ENCODE measurements around the gene SLC6A5. TPM values are rescaled to one million over a fixed set of nuclear protein-coding genes. Genes with fewer than 3 reads are reported as not detected.

The SLC6A5 gene
- total and polyA plus RNA-seq, 2 donors (not counting 3 experiments of a cell fraction or from before 2014, with no cell fraction given) = not detected

- Histone ChIP-seq H3K79me2 (ENCODE audit: control insufficient read depth, insufficient read depth, low read length) (no peaks in the 10 kb centered on the region), H3K27me3 (ENCODE audit: control insufficient read depth in 2 of 2, insufficient read depth in 2 of 2, low read length in 2 of 2) (no peaks in the 10 kb centered on the region), H3K4me2 (ENCODE audit: insufficient read depth, low read length) (no peak overlapping the region), H3K9me3 (replicated peaks; ENCODE audit: control insufficient read depth, insufficient read depth, low read length) (no peaks in the 10 kb centered on the region), H2AFZ (ENCODE audit: low read depth, low read length) (no peak overlapping the region), H3K27ac (ENCODE audit: insufficient read depth, low read depth, low read length) (no peak overlapping the region), H3K4me1 (ENCODE audit: control insufficient read depth, extremely low read depth, insufficient read depth, low read length) (no peaks in the 10 kb centered on the region), H3K36me3 (ENCODE audit: control insufficient read depth in 2 of 2, extremely low read depth in 1 of 2, insufficient read depth in 2 of 2, low read length in 2 of 2) (no peaks in the 10 kb centered on the region), H3K9ac (replicated peaks; ENCODE audit: extremely low read depth, insufficient read depth, low read length) (no peak overlapping the region), H4K20me1 (replicated peaks; ENCODE audit: control insufficient read depth, extremely low read depth, insufficient read depth, low read length) (no peaks in the 10 kb centered on the region), H3K9me1 (replicated peaks; ENCODE audit: control insufficient read depth, extremely low read depth, insufficient read depth, low read length) (no peaks in the 10 kb centered on the region), H3K4me3 (replicated peaks in 1 of 3; ENCODE audit: insufficient read depth in 1 of 3, low read depth in 1 of 3, low read length in 3 of 3) (no peak overlapping the region)
- FAIRE-seq (no peak), DNase-seq (ENCODE audit: low read depth, low spot score) (no peak)
- CTCF ChIA-PET = no interaction called here
- no TSS peak for BruUV-seq (replicated peaks)
- dilution Hi-C loops (cut with MboI; ENCODE audit: extremely low pct_ligation_motif_present, low sequenced_read_pairs) = no loop called here
- POLR2A ChIA-PET = no interaction called here
- TF ChIP-seq EZH2 (IDR thresholded peaks at IDR 0.05; ENCODE audit: borderline replicate concordance, low read depth, low read length, severe bottlenecking) (no peak), MYC (IDR thresholded peaks at IDR 0.05; ENCODE audit: low read depth, low read length) (no peak), MAX (IDR thresholded peaks at IDR 0.05; ENCODE audit: insufficient read depth, insufficient read length) (no peak), CTCF (IDR thresholded peaks at IDR 0.05; ENCODE audit: extremely low read depth in 1 of 2, insufficient read depth in 1 of 2, low read depth in 1 of 2, low read length in 2 of 2) (no peak), POLR2AphosphoS5 (IDR thresholded peaks at IDR 0.05; ENCODE audit: insufficient read depth, low read depth, low read length) (no peak), GATA2 (IDR thresholded peaks at IDR 0.05; ENCODE audit: insufficient read depth, insufficient read length, low read depth, low read length) (no peak), FOS (IDR thresholded peaks at IDR 0.05; ENCODE audit: borderline replicate concordance, insufficient read depth, low read length) (no peak), POLR2A (IDR thresholded peaks at IDR 0.05; ENCODE audit: low read depth, low read length) (no peak), JUN (IDR thresholded peaks at IDR 0.05; ENCODE audit: borderline replicate concordance, insufficient read depth, insufficient read length, low read depth) (no peak)
- intact Hi-C loops (cut with micrococcal nuclease) = no loop called here
These were observed 108.5 kb downstream of the SLC6A5 start for GRCh38 chr11:20707876-20708275.

Other genes with a start within 250 kb of the SLC6A5 start
- 54.4 and 57.6 TPM in 2 replicates for gene HTATIP2, start 235.9 kb upstream of the SLC6A5 start, total RNA-seq
- gene HTATIP2, start 235.9 kb upstream of the SLC6A5 start, polyA plus RNA-seq = 26.6 and 37.2 TPM in 2 replicates
- gene PRMT3, start 211.9 kb upstream of the SLC6A5 start, total RNA-seq = 13.3 and 15.2 TPM in 2 replicates
- gene PRMT3, start 211.9 kb upstream of the SLC6A5 start, polyA plus RNA-seq = 5.0 and 6.2 TPM in 2 replicates
- not detected in 2 replicates for gene NELL1, start 70.0 kb downstream of the SLC6A5 start, total RNA-seq
- gene NELL1, start 70.0 kb downstream of the SLC6A5 start, polyA plus RNA-seq = not detected in 2 replicates

All from endothelial cell of umbilical vein (primary cell).